NCI-H1092 (cell line): ENCODE results near the gene ZNF750.
A peak's percentile ranks its signal among the peaks of the same experiment; 100 is the strongest.
"Not testable (repeated sequence)": the region's sequence is repeated elsewhere in the genome, so short reads cannot be mapped to it uniquely, and the experiment has no call there.

Source experiments
- DNase-seq: peaks from one replicate; lab custom pipeline; 2025; lab: John Stamatoyannopoulos, UW

Gene ZNF750

DNA sequence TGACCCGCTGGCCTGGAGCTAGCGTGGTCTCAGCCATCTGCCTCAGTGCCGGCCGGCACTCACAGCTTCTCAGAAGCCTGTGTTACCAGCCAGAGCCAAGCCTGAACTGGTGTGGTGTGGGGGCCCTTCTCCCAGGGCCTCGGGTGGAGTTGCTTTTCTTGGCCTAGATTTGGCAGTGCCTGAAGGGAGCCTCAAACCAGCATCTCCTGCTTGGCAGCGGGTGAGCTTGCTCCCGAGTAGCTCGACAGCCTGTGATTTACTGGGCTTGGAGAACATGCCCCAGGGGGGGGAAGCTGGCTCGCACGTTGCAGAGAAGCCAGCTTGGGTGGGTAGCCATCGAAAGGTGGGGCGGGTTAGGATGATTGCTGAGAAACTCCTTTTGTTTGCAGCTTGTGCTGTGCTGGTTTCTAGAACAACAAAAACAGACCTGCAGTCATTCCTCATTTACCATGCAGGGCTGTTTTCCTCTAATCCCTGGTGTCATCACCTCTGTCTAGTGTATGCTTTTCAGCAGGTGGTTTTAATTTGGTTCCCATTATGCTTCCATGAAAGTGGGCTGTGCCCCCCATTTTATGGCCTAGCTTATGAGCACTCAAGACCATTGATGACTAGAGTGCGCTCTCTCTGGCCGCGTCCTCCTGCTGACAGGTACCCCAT, 45.7 kb downstream of the ZNF750 start:
- peak; percentile 48 for DNase-seq

DNA sequence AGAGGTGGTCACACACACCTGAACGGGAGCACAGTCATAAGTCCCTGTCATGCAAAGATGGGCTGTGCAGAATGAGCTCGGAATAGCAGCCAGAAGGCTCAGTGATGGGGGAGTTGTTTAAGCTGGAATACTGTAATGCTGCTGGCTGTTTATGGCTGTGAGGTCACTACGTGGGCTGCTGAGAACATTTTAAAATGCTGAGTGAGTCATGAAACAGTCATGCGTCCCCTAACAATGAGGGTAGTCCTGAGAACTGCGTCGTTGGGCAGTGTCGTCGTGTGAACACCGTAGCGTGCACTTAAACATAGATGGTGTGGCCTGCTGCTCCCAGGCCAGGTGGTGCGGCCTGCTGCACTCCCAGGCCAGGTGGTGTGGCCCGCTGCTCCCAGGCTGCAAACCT, 48.3 kb downstream of the ZNF750 start:
- DNase-seq: no peak

- no peak for DNase-seq
Measured at GRCh38 chr17:82790391-82790790, 49.4 kb downstream of the ZNF750 start.

- DNase-seq: no peak
Measured at GRCh38 chr17:82789806-82790205, 50.0 kb downstream of the ZNF750 start.

DNA sequence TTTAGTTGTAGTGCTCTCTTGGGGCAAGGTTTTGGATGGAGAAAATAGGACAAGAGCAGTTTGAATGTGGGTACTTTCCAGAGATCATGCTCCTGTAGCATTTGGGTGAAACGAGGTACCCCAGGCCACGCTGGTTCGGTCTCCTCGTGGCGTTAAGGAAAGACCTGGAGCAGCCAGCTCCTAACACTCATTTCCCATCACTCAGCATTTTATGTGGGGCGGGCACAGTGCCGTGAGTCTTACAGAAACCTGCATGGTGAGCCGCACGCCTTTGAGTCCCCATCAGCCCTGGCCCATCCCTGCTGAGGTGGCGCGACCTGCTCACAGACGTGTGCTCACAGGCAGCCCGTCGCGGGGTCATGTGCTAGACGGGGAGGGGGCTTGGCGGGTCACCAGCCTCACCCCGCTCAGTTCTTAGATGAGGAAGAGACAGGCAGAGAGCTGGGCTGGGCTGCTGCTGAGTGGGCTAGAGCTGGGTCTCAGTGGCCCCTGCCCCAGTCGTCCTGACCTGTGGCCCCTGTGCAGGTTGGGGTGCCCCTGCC, 50.7 kb downstream of the ZNF750 start:
- no peak for DNase-seq

- DNase-seq: no peak
Measured at GRCh38 chr17:82788206-82789001, 51.4 kb downstream of the ZNF750 start.

- no peak for DNase-seq
Measured at GRCh38 chr17:82787081-82787848, 52.6 kb downstream of the ZNF750 start.

- DNase-seq: no peak
Measured at GRCh38 chr17:82786427-82786826, 53.4 kb downstream of the ZNF750 start.

- not testable (repeated sequence) for DNase-seq
Measured at GRCh38 chr17:82785581-82785980, 54.2 kb downstream of the ZNF750 start.

DNA sequence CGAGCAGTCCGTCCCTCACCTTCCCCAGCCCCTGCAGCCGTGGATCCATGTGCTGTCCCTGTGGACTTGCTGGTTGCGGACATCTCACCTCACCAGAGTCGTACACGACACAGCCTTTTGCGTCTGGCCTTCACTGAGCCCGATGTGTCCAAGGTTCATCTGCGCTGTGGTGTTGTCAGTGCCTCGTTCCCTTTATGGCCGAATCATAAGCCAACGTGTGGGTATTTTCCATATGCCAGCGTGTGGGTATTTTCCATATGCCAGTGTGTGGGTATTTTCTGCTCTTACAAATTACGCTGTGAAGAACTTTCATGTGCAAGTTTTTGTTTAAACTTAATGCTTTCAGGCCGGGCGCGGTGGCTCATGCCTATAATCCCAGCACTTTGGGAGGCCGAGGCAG, 56.3 kb downstream of the ZNF750 start:
- no peak for DNase-seq

- no peak for DNase-seq
Measured at GRCh38 chr17:82782657-82783207, 57.1 kb downstream of the ZNF750 start.

DNA sequence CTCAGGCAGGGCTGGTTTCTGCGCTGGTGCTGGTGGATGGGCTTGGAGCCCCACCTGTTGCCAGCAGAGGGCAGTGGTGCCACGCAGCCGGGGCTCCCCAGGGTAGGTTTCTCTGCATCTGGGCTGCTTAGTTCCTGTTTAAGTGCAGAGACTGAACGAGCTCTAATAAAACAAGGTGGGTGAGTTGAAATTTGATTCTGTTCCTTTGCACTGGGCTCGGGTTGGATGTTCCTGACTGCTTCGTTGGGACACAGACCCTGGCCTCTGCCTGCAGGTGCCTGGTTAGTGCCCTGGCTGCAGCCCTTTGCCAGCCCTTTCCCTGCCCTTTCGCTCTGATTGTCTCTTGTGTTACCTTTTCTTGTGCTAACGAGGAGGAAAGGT, 57.9 kb downstream of the ZNF750 start:
- peak; percentile 25 for DNase-seq

GRCh38 chr17:82780971-82781893, 58.6 kb downstream of the ZNF750 start:
- no peak for DNase-seq

GRCh38 chr17:82780195-82780594, 59.6 kb downstream of the ZNF750 start:
- DNase-seq: no peak

- DNase-seq: no peak
Measured at GRCh38 chr17:82779541-82779940, 60.3 kb downstream of the ZNF750 start.
